Stimulated activated CD4-positive, alpha-beta T cell treated with anti-CD3 and anti-CD28 coated beads, TNF-alpha, amount 100 ng/mL, for 4 hours (primary cell): ENCODE results near the gene FHL3.
A peak's percentile ranks its signal among the peaks of the same experiment; 100 is the strongest.

Experiments used
- DNase-seq, 3 experiments: peaks; one replicate each; pipeline ENCODE4 v3.0.0-alpha.2; 2020; ENCODE audit warnings: low read depth in 3 of 3

The FHL3 gene, protein sequence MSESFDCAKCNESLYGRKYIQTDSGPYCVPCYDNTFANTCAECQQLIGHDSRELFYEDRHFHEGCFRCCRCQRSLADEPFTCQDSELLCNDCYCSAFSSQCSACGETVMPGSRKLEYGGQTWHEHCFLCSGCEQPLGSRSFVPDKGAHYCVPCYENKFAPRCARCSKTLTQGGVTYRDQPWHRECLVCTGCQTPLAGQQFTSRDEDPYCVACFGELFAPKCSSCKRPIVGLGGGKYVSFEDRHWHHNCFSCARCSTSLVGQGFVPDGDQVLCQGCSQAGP

GRCh38 chr1:38005195-38006007 lies at the start of gene FHL3:
TSS of gene FHL3 (minus strand) at chr1:38005514. CDS start at chr1:37999412, 6,102 bp downstream.
- DNase-seq, result no peak

DNA sequence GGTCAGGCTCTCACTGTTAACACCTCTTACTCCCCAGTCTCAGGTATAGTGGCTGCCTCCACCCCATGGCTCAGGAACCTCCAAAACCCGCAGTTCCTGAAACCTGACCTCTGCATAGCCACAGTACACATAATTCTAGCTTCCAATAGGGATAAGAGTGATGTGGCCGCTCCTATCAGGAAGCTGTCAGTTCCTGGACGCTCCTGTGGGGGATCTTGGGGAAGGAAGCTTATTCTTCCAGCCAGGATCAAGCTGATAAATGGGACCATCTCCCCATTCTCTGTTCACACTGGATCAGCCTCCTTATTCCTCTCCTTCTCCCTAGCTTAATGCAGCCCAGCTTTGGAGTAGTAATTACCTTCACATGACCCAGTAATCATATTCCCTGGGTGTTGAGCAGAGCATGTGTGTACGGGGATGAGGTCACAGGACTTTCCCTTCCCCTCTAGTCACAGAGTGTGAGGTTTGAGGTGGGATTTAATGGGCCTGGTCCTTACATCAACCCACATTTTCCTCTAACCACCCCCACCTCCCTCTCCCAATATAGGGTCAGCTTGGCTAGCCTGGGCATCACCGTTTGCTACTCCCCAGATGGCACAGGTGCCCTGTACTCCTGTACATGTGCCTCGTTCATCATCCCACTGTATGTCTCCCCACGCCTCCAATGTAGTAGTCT lies 48.2 kb upstream of the FHL3 start:
- no peak for DNase-seq

DNA sequence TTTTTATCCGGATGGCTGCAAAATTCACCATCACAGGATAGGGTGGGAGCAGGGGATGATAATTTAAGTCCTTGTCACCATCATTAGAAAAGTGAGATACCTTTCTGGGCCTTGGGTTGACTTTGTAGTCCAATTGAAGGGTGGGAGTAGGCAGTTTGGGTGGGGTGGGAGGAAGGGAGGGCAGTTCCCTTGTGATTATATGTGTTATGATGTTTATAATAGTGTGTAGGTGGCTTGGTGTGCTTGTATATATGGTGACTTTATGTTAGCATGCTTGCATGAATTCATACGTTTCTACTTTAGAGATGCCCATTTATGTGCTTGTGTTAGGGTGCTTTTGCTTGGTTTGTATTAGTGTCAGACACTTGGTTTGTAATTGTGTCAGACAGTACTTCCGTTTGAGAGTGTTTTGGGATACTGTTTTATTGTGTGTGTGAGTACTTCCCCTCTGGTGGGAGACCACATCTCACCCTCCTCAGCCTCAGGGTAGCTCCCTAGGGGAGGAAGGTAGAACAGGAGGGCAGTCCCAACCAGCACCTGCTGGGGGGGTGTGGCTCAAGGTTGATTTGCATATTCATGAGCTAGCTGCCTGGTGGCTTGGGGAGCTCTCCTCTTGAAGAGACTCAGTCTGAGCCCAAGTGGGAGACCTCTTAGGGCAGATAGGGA lies 47.6 kb upstream of the FHL3 start:
- no peak for DNase-seq

- DNase-seq, result no peak
These were observed 45.8 kb upstream of the FHL3 start for GRCh38 chr1:38051079-38051543.

GRCh38 chr1:38050397-38051078 lies 45.2 kb upstream of the FHL3 start:
- no peak for DNase-seq

DNA sequence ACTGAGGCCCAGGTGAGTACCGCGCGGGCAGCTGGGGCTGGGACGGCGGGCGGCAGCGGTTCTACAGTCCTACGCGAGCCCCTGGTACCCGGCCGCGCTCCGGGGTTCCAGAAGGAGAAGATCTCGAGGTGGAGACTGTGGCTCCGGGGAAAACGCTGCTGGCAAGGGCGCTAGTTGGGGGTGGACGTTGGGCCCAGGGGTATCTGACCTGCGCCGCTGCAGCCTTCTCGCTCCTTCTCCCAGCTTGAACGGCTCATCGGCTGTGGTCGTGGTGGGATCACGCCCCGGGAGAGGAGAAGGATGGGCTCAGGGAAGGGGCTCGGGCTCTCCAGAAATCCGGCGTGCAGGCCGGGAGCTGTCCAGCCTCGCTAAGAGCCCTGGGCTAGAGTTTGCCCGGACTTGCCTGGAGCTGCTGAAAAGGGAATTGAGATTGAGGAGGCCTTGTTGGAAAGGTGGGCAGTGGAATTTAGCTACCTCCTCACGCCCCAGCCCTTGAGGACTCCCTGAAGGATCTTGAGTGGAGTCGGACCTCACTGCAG lies 42.4 kb upstream of the FHL3 start:
- no peak for DNase-seq

GRCh38 chr1:38046884-38047602 lies 41.7 kb upstream of the FHL3 start:
- DNase-seq, result peak in 2 of 3 experiments; percentile 68

DNA sequence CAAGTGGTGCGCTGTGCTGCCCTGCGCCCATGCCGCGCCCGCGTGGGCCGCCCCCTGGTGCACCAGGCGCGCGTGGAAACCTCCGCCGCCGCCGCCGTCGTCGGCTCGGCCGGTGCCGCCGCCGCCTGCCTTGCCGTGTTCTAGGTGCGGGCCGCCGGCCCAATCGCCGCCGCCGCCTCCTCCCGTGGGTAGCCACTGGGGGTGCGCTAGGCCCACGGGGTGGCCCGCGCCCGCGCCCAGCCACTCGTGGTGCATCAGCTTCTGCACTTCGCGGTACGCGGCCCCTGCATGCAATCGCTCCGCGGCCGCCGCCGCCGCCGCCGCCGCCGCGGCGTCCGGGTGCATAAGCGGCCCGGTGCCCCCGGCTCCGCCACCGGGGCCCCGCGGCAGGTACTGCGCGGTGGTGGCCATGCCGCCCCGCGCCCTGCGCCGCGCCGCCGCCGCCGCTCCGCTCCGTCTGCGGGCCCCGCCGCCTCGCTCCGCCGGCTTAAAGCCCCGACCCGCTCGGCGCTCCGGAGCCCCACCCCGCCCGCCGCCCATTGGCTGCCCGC lies 41.1 kb upstream of the FHL3 start, which contains the start of gene POU3F1:
TSS of gene POU3F1 (minus strand) at position 461 of the 551 bp plus-strand sequence. CDS start at position 411, 50 bp downstream.
- peak in 1 of 3 experiments; percentile 55 for DNase-seq

DNA sequence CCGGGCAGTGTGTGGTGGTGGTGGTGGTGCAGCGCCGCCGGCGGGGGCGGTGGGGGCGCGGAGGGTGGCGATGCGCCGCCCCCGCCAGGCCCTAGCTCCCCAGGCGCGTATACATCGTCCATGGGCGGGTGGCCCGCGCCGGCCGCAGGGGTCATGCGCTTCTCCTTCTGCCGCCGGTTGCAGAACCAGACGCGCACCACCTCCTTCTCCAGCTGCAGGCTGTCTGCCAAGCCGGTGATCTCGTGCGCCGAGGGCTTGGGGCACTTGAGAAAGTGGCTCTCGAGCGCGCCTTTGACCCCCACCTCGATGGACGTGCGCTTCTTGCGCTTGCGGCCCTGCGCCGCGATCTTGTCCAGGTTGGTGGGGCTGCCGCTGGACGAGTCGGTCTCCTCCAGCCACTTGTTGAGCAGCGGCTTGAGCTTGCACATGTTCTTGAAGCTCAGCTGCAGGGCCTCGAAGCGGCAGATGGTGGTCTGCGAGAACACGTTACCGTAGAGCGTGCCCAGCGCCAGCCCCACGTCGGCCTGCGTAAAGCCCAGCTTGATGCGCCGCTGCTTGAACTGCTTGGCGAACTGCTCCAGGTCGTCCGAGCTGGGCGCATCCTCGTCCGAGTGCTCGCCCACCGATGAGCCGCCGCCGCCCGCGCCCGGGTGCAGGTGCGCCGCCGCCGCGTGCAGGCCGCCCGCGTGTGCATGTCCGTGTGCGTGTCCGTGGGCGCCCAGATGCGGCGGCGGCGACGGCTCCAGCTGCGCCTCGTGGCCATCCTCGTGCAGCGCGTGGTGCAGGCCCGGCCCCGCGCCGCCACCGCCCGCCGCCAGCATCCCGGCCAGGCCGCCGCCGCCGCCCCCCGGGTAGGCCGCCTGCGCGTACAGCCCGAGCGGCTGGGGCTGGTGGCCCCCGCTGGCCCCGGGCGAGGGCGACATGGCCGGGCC lies 40.4 kb upstream of the FHL3 start:
- no peak for DNase-seq

- DNase-seq, result no peak
These were observed 39.2 kb upstream of the FHL3 start for GRCh38 chr1:38044221-38045215.

- DNase-seq, result no peak
These were observed 37.9 kb upstream of the FHL3 start for GRCh38 chr1:38043036-38043747.

DNA sequence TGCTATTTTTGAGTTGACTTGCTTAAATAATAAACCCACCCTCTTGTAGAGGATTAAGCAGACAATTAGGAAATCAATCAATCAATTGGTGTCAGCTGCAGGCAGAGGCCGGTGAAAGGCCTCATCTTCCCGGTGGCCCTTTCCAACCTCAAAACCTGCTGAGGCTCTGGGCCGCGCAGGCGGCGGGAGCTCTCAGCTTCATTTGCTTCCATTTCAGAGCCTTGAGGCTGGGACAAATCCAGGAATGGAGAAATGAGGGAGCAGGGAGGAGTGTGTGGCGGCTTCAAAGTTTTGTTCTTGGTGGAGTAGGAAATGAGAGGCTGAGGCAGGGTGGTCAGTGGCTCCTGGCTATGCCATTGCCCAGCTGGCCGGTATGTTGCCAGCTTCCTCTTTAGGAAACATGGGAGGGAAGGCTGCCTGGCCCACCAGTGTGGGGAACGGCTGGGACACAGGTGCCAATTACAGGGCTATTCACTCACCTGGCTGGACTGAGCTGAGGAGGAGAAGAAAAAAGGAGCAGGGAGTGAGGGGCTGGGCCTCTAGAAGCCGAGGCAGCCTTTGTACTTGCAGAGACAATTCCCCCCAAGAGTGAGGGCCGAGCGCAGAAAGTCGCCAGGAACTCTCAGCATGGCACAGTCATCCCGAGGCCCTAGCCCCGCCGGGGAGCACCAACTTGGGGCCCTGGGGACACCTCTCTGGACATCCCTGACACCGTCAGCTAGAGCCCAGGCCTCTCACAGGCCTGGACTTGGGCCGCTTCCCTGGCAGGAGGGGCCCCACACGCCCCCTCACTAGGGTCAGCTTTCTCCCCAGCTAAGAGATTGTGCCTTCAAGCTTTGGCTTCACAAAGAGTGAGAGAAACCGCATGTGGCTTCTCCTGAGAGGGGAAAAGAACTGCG lies 36.9 kb upstream of the FHL3 start:
- no peak for DNase-seq

DNA sequence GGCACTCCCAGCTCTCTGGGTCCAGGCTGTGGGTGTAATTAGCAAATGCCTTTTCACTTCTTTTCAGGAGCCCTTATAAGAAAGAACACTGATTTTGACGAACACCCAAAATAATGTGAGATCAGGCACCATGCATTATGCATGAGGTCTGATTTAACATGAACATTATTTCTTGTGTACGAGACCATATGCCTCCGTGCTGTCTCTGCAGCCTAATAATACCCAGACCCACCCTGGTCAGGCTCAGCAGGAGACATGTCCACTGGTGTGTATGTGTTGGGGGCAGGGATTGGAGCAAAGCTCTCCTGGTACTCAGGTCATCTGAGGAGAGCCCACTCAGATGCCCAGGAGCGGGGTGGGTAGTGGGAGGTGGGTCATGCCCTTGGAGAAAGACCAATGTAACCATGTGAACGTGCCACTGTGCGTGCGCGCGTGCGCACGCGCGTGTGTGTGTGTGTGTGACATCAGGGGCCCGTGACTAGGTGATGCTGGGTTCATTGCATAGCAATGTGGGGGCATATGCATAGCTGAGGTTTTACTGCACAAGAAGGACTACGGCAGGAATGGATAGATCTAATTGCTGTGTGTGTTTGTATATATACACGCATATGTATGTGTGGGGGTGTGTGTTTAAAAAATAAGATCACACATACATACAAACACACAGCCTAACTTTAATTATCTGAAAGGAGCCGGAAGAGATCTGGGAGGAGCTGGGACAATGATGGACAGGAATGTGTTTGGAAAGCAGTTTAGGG lies 34.2 kb upstream of the FHL3 start:
- DNase-seq, result no peak

GRCh38 chr1:38038861-38039260 lies 33.5 kb upstream of the FHL3 start:
- DNase-seq, result no peak
